ENCODE results near the gene ITGA2. TPM values are rescaled to one million over a fixed set of nuclear protein-coding genes. Genes with fewer than 3 reads are reported as not detected.

ITGA2 gene
- total RNA-seq, 1 donor from 2014 or later: 35.0 TPM

GRCh38 chr5:53091289-53091688 is 102.1 kb downstream of the ITGA2 start:
- Histone ChIP-seq H3K36me3 (ENCODE audit: control insufficient read depth, insufficient read depth, low read length) (peaks cover 10% of the 10 kb centered on the region), H3K27me3 (ENCODE audit: control insufficient read depth, insufficient read depth, low read length) (no peaks in the 10 kb centered on the region), H3K4me3 (ENCODE audit: low read depth, low read length) (no peak overlapping the region)
- DNase-seq (ENCODE audit: low read depth) (peak; percentile 29), FAIRE-seq (no peak)
- no peak for TF ChIP-seq CTCF (IDR thresholded peaks at IDR 0.05; ENCODE audit: insufficient read depth, low read length, severe bottlenecking)

DNA sequence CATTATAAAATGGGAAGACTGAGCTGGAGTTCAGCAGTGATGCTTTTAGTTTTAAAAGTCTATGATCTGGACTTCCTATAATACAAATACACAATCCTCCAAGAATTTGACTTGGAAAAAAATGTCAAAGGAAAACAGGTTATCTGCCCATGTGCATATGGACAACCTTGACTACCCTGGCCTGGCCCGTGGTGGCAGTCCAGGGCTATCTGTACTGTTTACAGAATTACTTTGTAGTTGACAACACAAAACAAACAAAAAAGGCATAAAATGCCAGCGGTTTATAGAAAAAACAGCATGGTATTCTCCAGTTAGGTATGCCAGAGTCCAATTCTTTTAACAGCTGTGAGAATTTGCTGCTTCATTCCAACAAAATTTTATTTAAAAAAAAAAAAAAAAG is 103.1 kb downstream of the ITGA2 start:
- Histone ChIP-seq H3K27me3 (ENCODE audit: control insufficient read depth, insufficient read depth, low read length) (no peaks in the 10 kb centered on the region), H3K4me3 (ENCODE audit: low read depth, low read length) (no peak overlapping the region), H3K36me3 (ENCODE audit: control insufficient read depth, insufficient read depth, low read length) (peaks cover 9% of the 10 kb centered on the region)
- DNase-seq (ENCODE audit: low read depth): no peak
- FAIRE-seq: no peak
- no peak for TF ChIP-seq CTCF (IDR thresholded peaks at IDR 0.05; ENCODE audit: insufficient read depth, low read length, severe bottlenecking)

DNA sequence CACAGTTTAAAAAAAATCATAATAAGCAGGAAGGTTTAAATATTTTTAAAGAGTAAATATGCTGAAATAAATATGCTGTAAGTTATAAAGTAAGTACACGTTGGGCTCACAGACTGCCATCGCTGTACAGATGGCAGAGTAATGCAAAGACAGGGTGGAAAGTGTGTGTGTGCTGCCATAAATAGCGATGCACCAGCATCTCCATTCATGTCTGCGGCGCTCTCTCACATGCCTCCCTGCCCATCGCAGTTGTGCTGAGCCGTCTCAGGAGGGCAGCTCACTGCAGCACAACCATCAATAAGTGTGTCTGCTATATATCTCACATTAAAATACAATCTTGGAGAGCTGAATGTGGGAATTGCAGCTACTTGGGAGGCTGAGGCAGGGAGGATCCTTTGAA is 106.1 kb downstream of the ITGA2 start:
- no peaks in the 10 kb centered on the region for H3K27me3 ChIP-seq (ENCODE audit: control insufficient read depth, insufficient read depth, low read length)
- FAIRE-seq: no peak
- TF ChIP-seq CTCF (IDR thresholded peaks at IDR 0.05; ENCODE audit: insufficient read depth, low read length, severe bottlenecking): no peak
- no peak overlapping the region for H3K4me3 ChIP-seq (ENCODE audit: low read depth, low read length)
- H3K36me3 ChIP-seq (ENCODE audit: control insufficient read depth, insufficient read depth, low read length): peaks cover 6% of the 10 kb centered on the region
- DNase-seq (ENCODE audit: low read depth): no peak

- Histone ChIP-seq H3K4me3 (ENCODE audit: low read depth, low read length) (no peak overlapping the region), H3K36me3 (ENCODE audit: control insufficient read depth, insufficient read depth, low read length) (peaks cover 5% of the 10 kb centered on the region), H3K27me3 (ENCODE audit: control insufficient read depth, insufficient read depth, low read length) (no peaks in the 10 kb centered on the region)
- peak; percentile 63 for DNase-seq (ENCODE audit: low read depth)
- FAIRE-seq: no peak
- TF ChIP-seq CTCF (IDR thresholded peaks at IDR 0.05; ENCODE audit: insufficient read depth, low read length, severe bottlenecking): peak; percentile 67
Observed at GRCh38 chr5:53095931-53096525, 106.9 kb downstream of the ITGA2 start.

DNA sequence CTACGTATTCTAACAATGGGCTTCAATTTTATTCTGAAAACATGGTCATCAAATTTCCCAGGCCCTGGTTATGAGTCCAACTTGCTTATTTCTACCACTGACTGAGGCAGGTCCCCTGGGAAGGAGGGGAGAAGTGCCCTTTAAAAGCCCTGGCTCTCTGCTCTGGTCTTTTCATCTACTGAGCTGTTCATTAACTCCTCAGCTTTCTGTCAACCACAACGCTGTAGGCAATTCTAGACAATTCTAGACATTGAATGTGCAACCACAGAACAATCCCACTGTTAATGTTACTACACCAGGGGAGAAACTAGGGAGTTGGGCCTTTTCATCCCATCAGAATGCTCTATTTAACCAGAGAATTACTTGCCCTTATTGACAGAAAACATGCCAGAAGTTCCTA is 110.4 kb downstream of the ITGA2 start:
- no peak overlapping the region for H3K4me3 ChIP-seq (ENCODE audit: low read depth, low read length)
- TF ChIP-seq CTCF (IDR thresholded peaks at IDR 0.05; ENCODE audit: insufficient read depth, low read length, severe bottlenecking): no peak
- no peaks in the 10 kb centered on the region for H3K27me3 ChIP-seq (ENCODE audit: control insufficient read depth, insufficient read depth, low read length)
- H3K36me3 ChIP-seq (ENCODE audit: control insufficient read depth, insufficient read depth, low read length): peaks cover 2% of the 10 kb centered on the region
- DNase-seq (ENCODE audit: low read depth) (no peak), FAIRE-seq (no peak)

DNA sequence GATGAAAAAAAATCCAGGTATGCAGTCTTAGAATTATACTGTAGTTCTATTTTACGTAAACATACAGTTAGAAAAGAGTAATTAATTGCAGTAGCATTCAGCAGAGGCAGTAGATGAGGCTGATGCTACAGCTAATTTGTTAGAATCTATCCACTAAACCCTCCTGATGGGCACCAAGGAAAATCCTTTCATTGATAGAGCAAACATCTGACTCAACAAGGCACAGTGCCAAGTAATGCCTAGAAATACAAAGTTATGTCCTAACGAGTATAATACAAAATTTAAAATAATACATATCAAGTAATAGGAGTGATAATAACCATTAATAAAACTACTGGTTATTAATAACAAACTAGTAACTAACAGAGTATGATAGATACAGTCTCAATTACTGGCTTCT is 111.5 kb downstream of the ITGA2 start:
- no peak overlapping the region for H3K4me3 ChIP-seq (ENCODE audit: low read depth, low read length)
- TF ChIP-seq CTCF (IDR thresholded peaks at IDR 0.05; ENCODE audit: insufficient read depth, low read length, severe bottlenecking): no peak
- FAIRE-seq (no peak), DNase-seq (ENCODE audit: low read depth) (peak; percentile 52)
- peaks cover 2% of the 10 kb centered on the region for H3K36me3 ChIP-seq (ENCODE audit: control insufficient read depth, insufficient read depth, low read length)
- H3K27me3 ChIP-seq (ENCODE audit: control insufficient read depth, insufficient read depth, low read length): no peaks in the 10 kb centered on the region
